Measurements from ENCODE around the gene DNAH10.

Gene DNAH10

GRCh38 chr12:123954647-123955350 is 192.7 kb downstream of the DNAH10 start:
- Histone ChIP-seq H3K36me3 (ENCODE audit: control insufficient read depth in 5 of 5, insufficient read depth in 5 of 5, low read length in 5 of 5) (peaks cover 0 to 8% (median 0%) of the 10 kb centered on the region in 5 donors), H3K9ac (ENCODE audit: low read length in 5 of 5) (no peak overlapping the region), H3K27ac (ENCODE audit: low read depth, low read length) (no peak overlapping the region), H3K9me3 (ENCODE audit: control insufficient read depth in 5 of 5, low read length in 5 of 5) (no peaks in the 10 kb centered on the region), H3K4me1 (ENCODE audit: control insufficient read depth in 5 of 5, insufficient read depth in 5 of 5, low read length in 5 of 5) (peaks cover 7 to 23% (median 22%) of the 10 kb centered on the region in 5 donors), H3K27me3 (ENCODE audit: control insufficient read depth in 5 of 5, insufficient read depth in 4 of 5, low read length in 5 of 5) (no peaks in the 10 kb centered on the region), H3K4me3 (ENCODE audit: low read depth in 1 of 5, low read length in 5 of 5) (no peak overlapping the region)

- Histone ChIP-seq H3K27me3 (ENCODE audit: control insufficient read depth in 5 of 5, insufficient read depth in 4 of 5, low read length in 5 of 5) (no peaks in the 10 kb centered on the region), H3K27ac (ENCODE audit: low read depth, low read length) (no peak overlapping the region), H3K4me1 (ENCODE audit: control insufficient read depth in 5 of 5, insufficient read depth in 5 of 5, low read length in 5 of 5) (peaks cover 0 to 9% (median 8%) of the 10 kb centered on the region in 5 donors), H3K4me3 (ENCODE audit: low read depth in 1 of 5, low read length in 5 of 5) (no peak overlapping the region), H3K9me3 (ENCODE audit: control insufficient read depth in 5 of 5, low read length in 5 of 5) (no peaks in the 10 kb centered on the region), H3K9ac (ENCODE audit: low read length in 5 of 5) (no peak overlapping the region), H3K36me3 (ENCODE audit: control insufficient read depth in 5 of 5, insufficient read depth in 5 of 5, low read length in 5 of 5) (peaks cover 0 to 8% (median 0%) of the 10 kb centered on the region in 5 donors)
Observed at GRCh38 chr12:123956249-123956648, 194.1 kb downstream of the DNAH10 start.

GRCh38 chr12:123957196-123957595 is 195.1 kb downstream of the DNAH10 start:
- Histone ChIP-seq H3K9ac (ENCODE audit: low read length in 5 of 5) (no peak overlapping the region), H3K36me3 (ENCODE audit: control insufficient read depth in 5 of 5, insufficient read depth in 5 of 5, low read length in 5 of 5) (peaks cover 0 to 8% (median 0%) of the 10 kb centered on the region in 5 donors), H3K4me3 (ENCODE audit: low read depth in 1 of 5, low read length in 5 of 5) (no peak overlapping the region), H3K27ac (ENCODE audit: low read depth, low read length) (no peak overlapping the region), H3K4me1 (ENCODE audit: control insufficient read depth in 5 of 5, insufficient read depth in 5 of 5, low read length in 5 of 5) (peaks cover 0 to 5% (median 2%) of the 10 kb centered on the region in 5 donors), H3K27me3 (ENCODE audit: control insufficient read depth in 5 of 5, insufficient read depth in 4 of 5, low read length in 5 of 5) (no peaks in the 10 kb centered on the region), H3K9me3 (ENCODE audit: control insufficient read depth in 5 of 5, low read length in 5 of 5) (no peaks in the 10 kb centered on the region)

GRCh38 chr12:123958462-123958861 is 196.4 kb downstream of the DNAH10 start:
- H3K4me1 ChIP-seq (ENCODE audit: control insufficient read depth in 5 of 5, insufficient read depth in 5 of 5, low read length in 5 of 5): no peaks in the 10 kb centered on the region
- H3K9me3 ChIP-seq (ENCODE audit: control insufficient read depth in 5 of 5, low read length in 5 of 5): no peaks in the 10 kb centered on the region
- no peak overlapping the region for H3K4me3 ChIP-seq (ENCODE audit: low read depth in 1 of 5, low read length in 5 of 5)
- no peak overlapping the region for H3K27ac ChIP-seq (ENCODE audit: low read depth, low read length)
- H3K27me3 ChIP-seq (ENCODE audit: control insufficient read depth in 5 of 5, insufficient read depth in 4 of 5, low read length in 5 of 5): no peaks in the 10 kb centered on the region
- H3K36me3 ChIP-seq (ENCODE audit: control insufficient read depth in 5 of 5, insufficient read depth in 5 of 5, low read length in 5 of 5): peaks cover 0 to 8% (median 0%) of the 10 kb centered on the region in 5 donors
- H3K9ac ChIP-seq (ENCODE audit: low read length in 5 of 5): no peak overlapping the region

GRCh38 chr12:123958876-123959275 is 196.8 kb downstream of the DNAH10 start:
- Histone ChIP-seq H3K27ac (ENCODE audit: low read depth, low read length) (no peak overlapping the region), H3K4me1 (ENCODE audit: control insufficient read depth in 5 of 5, insufficient read depth in 5 of 5, low read length in 5 of 5) (no peaks in the 10 kb centered on the region), H3K9me3 (ENCODE audit: control insufficient read depth in 5 of 5, low read length in 5 of 5) (no peaks in the 10 kb centered on the region), H3K27me3 (ENCODE audit: control insufficient read depth in 5 of 5, insufficient read depth in 4 of 5, low read length in 5 of 5) (no peaks in the 10 kb centered on the region), H3K4me3 (ENCODE audit: low read depth in 1 of 5, low read length in 5 of 5) (no peak overlapping the region), H3K9ac (ENCODE audit: low read length in 5 of 5) (no peak overlapping the region), H3K36me3 (ENCODE audit: control insufficient read depth in 5 of 5, insufficient read depth in 5 of 5, low read length in 5 of 5) (peaks cover 0 to 8% (median 0%) of the 10 kb centered on the region in 5 donors)

- Histone ChIP-seq H3K9me3 (ENCODE audit: control insufficient read depth in 5 of 5, low read length in 5 of 5) (no peaks in the 10 kb centered on the region), H3K4me1 (ENCODE audit: control insufficient read depth in 5 of 5, insufficient read depth in 5 of 5, low read length in 5 of 5) (no peaks in the 10 kb centered on the region), H3K27me3 (ENCODE audit: control insufficient read depth in 5 of 5, insufficient read depth in 4 of 5, low read length in 5 of 5) (no peaks in the 10 kb centered on the region), H3K9ac (ENCODE audit: low read length in 5 of 5) (no peak overlapping the region), H3K36me3 (ENCODE audit: control insufficient read depth in 5 of 5, insufficient read depth in 5 of 5, low read length in 5 of 5) (peaks cover 0 to 8% (median 0%) of the 10 kb centered on the region in 5 donors), H3K27ac (ENCODE audit: low read depth, low read length) (no peak overlapping the region), H3K4me3 (ENCODE audit: low read depth in 1 of 5, low read length in 5 of 5) (no peak overlapping the region)
Observed at GRCh38 chr12:123960029-123960735, 198.1 kb downstream of the DNAH10 start.

- H3K36me3 ChIP-seq (ENCODE audit: control insufficient read depth in 5 of 5, insufficient read depth in 5 of 5, low read length in 5 of 5): peaks cover 0 to 12% (median 0%) of the 10 kb centered on the region in 5 donors
- H3K4me1 ChIP-seq (ENCODE audit: control insufficient read depth in 5 of 5, insufficient read depth in 5 of 5, low read length in 5 of 5): no peaks in the 10 kb centered on the region
- H3K27ac ChIP-seq (ENCODE audit: low read depth, low read length): no peak overlapping the region
- H3K9me3 ChIP-seq (ENCODE audit: control insufficient read depth in 5 of 5, low read length in 5 of 5): no peaks in the 10 kb centered on the region
- no peak overlapping the region for H3K4me3 ChIP-seq (ENCODE audit: low read depth in 1 of 5, low read length in 5 of 5)
- no peaks in the 10 kb centered on the region for H3K27me3 ChIP-seq (ENCODE audit: control insufficient read depth in 5 of 5, insufficient read depth in 4 of 5, low read length in 5 of 5)
- no peak overlapping the region for H3K9ac ChIP-seq (ENCODE audit: low read length in 5 of 5)
Observed at GRCh38 chr12:123960856-123961255, 198.8 kb downstream of the DNAH10 start.

- Histone ChIP-seq H3K27me3 (ENCODE audit: control insufficient read depth in 5 of 5, insufficient read depth in 4 of 5, low read length in 5 of 5) (no peaks in the 10 kb centered on the region), H3K27ac (ENCODE audit: low read depth, low read length) (no peak overlapping the region)
Observed at GRCh38 chr12:123961585-123962345, 199.7 kb downstream of the DNAH10 start.

GRCh38 chr12:123962513-123962912 is 200.4 kb downstream of the DNAH10 start:
- Histone ChIP-seq H3K4me1 (ENCODE audit: control insufficient read depth in 5 of 5, insufficient read depth in 5 of 5, low read length in 5 of 5) (no peaks in the 10 kb centered on the region), H3K9me3 (ENCODE audit: control insufficient read depth in 5 of 5, low read length in 5 of 5) (no peaks in the 10 kb centered on the region), H3K9ac (ENCODE audit: low read length in 5 of 5) (no peak overlapping the region), H3K4me3 (ENCODE audit: low read depth in 1 of 5, low read length in 5 of 5) (no peak overlapping the region), H3K27ac (ENCODE audit: low read depth, low read length) (no peak overlapping the region), H3K27me3 (ENCODE audit: control insufficient read depth in 5 of 5, insufficient read depth in 4 of 5, low read length in 5 of 5) (no peaks in the 10 kb centered on the region), H3K36me3 (ENCODE audit: control insufficient read depth in 5 of 5, insufficient read depth in 5 of 5, low read length in 5 of 5) (peaks cover 0 to 12% (median 3%) of the 10 kb centered on the region in 5 donors)

More at GRCh38 chr12:123961585-123962345, 199.7 kb downstream of the DNAH10 start:
- Histone ChIP-seq H3K4me3 (ENCODE audit: low read depth in 1 of 5, low read length in 5 of 5) (no peak overlapping the region), H3K9me3 (ENCODE audit: control insufficient read depth in 5 of 5, low read length in 5 of 5) (no peaks in the 10 kb centered on the region), H3K36me3 (ENCODE audit: control insufficient read depth in 5 of 5, insufficient read depth in 5 of 5, low read length in 5 of 5) (peaks cover 0 to 12% (median 3%) of the 10 kb centered on the region in 5 donors), H3K4me1 (ENCODE audit: control insufficient read depth in 5 of 5, insufficient read depth in 5 of 5, low read length in 5 of 5) (no peaks in the 10 kb centered on the region), H3K9ac (ENCODE audit: low read length in 5 of 5) (no peak overlapping the region)

Data from subcutaneous abdominal adipose tissue (tissue), 5 donors.